HepG2 (cell line): ENCODE measurements around the gene PCYOX1L. TPM values are rescaled to one million over a fixed set of nuclear protein-coding genes. Genes with fewer than 3 reads are reported as not detected.

Experiments used
- ATF7 ChIP-seq, 2 experiments: fragments of 450-650 bp in 1 of 2; sonication (generic) in 1 of 2; formaldehyde crosslinking in 1 of 2; IDR thresholded peaks; 2 replicates each; pipeline versions ENCODE4 v1.4.0 to v1.6.1; 2016 to 2020; ENCODE audit warnings: antibody characterized with exemption in 1 of 2, mild to moderate bottlenecking in 1 of 2, missing genetic modification reagents in 1 of 2
- MZF1 ChIP-seq: sonication (generic); formaldehyde crosslinking; IDR thresholded peaks from 2 replicates; pipeline ENCODE4 v1.8.1; 2023; ENCODE audit warnings: mild to moderate bottlenecking, missing genetic modification reagents, borderline replicate concordance
- PAX8 ChIP-seq: sonication (generic); formaldehyde crosslinking; IDR thresholded peaks from 2 replicates; pipeline ENCODE4 v1.8.0; 2022; ENCODE audit warnings: mild to moderate bottlenecking, missing genetic modification reagents, borderline replicate concordance
- PITX1 ChIP-seq: sonication (generic); formaldehyde crosslinking; IDR thresholded peaks from 2 replicates; pipeline ENCODE4 v1.5.1; 2020; ENCODE audit warnings: mild to moderate bottlenecking, missing genetic modification reagents
- SMAD9 ChIP-seq: sonication (generic); formaldehyde crosslinking; IDR thresholded peaks from 2 replicates; pipeline ENCODE4 v1.5.1; 2020; ENCODE audit warnings: mild to moderate bottlenecking, missing genetic modification reagents
- TBX3 ChIP-seq: fragments of 450-650 bp; IDR thresholded peaks from 2 replicates; pipeline ENCODE4 v1.6.1; 2017; ENCODE audit warnings: antibody characterized with exemption, mild to moderate bottlenecking, inconsistent platforms, borderline replicate concordance
- TFDP2 ChIP-seq: sonication (generic); formaldehyde crosslinking; IDR thresholded peaks from 2 replicates; pipeline ENCODE4 v1.4.0; 2020; ENCODE audit warnings: missing genetic modification reagents
- ZNF331 ChIP-seq: sonication (generic); formaldehyde crosslinking; IDR thresholded peaks from 2 replicates; pipeline ENCODE4 v1.4.0; 2020; ENCODE audit warnings: missing genetic modification reagents
- ZNF431 ChIP-seq: sonication (generic); formaldehyde crosslinking; IDR thresholded peaks from 2 replicates; pipeline ENCODE4 v1.9.0; 2022; ENCODE audit warnings: missing genetic modification reagents, low read depth, mild to moderate bottlenecking, borderline replicate concordance
- ZNF530 ChIP-seq: sonication (generic); formaldehyde crosslinking; IDR thresholded peaks from 2 replicates; pipeline ENCODE4 v1.5.0; 2020; ENCODE audit warnings: low read depth, mild to moderate bottlenecking, missing genetic modification reagents
- ZNF614 ChIP-seq: IDR thresholded peaks from 2 replicates; pipeline ENCODE4 v1.6.1; 2018; ENCODE audit warnings: missing biosample characterization, missing genetic modification reagents, inconsistent platforms, borderline replicate concordance
- ZNF780A ChIP-seq: sonication (generic); formaldehyde crosslinking; IDR thresholded peaks from 2 replicates; pipeline ENCODE4 v1.8.0; 2022; ENCODE audit warnings: mild to moderate bottlenecking, missing genetic modification reagents, moderate library complexity
- polyA plus RNA-seq, 8 experiments: library from polyadenylated mRNA; depleted of rRNA in 3 of 8; stranded (reverse) in 7 of 8; unstranded in 1 of 8; fragments of >200 nt; fragmentation: Illumina TruSeq in 4 of 8; extraction: Trizol in 4 of 8; gene quantifications; 2 replicates each; pipeline versions ENCODE4 v1.2.1 to v1.2.3, GENCODE V29; 2011 to 2016; ENCODE audit warnings: low read depth in 4 of 8, missing spikeins in 1 of 8, mixed read lengths in 1 of 8; ENCODE audit not compliant: insufficient read depth in 1 of 8
- total RNA-seq, 5 experiments: library from RNA; depleted of rRNA; stranded (reverse); fragments of >200 nt; fragmentation: Illumina TruSeq; extraction: Trizol; gene quantifications; 2 replicates each; pipeline ENCODE4 v1.2.3, GENCODE V29; 2016; ENCODE audit warnings: low read depth in 1 of 5
- TF ChIP-seq, protein P1 (sequence below): sonication (generic); formaldehyde crosslinking; IDR thresholded peaks from one replicate; pipeline ENCODE4 v1.5.1; 2020; ENCODE audit warnings: mild to moderate bottlenecking, missing genetic modification reagents; ENCODE audit errors: not compliant biosample characterization
- TF ChIP-seq, protein P2 (sequence below): sonication (generic); formaldehyde crosslinking; IDR thresholded peaks from 2 replicates; pipeline ENCODE4 v1.9.0; 2021; ENCODE audit warnings: mild to moderate bottlenecking, missing genetic modification reagents

Gene PCYOX1L
- total and polyA plus RNA-seq, 2 of the 13 experiments (the other 11 are each of a cell fraction or from before 2014, with no cell fraction given): 1.00 to 3.7 TPM

GRCh38 chr5:149322518-149322917 lies 35.3 kb upstream of the PCYOX1L start (continued):
- TF ChIP-seq, protein P1, sequence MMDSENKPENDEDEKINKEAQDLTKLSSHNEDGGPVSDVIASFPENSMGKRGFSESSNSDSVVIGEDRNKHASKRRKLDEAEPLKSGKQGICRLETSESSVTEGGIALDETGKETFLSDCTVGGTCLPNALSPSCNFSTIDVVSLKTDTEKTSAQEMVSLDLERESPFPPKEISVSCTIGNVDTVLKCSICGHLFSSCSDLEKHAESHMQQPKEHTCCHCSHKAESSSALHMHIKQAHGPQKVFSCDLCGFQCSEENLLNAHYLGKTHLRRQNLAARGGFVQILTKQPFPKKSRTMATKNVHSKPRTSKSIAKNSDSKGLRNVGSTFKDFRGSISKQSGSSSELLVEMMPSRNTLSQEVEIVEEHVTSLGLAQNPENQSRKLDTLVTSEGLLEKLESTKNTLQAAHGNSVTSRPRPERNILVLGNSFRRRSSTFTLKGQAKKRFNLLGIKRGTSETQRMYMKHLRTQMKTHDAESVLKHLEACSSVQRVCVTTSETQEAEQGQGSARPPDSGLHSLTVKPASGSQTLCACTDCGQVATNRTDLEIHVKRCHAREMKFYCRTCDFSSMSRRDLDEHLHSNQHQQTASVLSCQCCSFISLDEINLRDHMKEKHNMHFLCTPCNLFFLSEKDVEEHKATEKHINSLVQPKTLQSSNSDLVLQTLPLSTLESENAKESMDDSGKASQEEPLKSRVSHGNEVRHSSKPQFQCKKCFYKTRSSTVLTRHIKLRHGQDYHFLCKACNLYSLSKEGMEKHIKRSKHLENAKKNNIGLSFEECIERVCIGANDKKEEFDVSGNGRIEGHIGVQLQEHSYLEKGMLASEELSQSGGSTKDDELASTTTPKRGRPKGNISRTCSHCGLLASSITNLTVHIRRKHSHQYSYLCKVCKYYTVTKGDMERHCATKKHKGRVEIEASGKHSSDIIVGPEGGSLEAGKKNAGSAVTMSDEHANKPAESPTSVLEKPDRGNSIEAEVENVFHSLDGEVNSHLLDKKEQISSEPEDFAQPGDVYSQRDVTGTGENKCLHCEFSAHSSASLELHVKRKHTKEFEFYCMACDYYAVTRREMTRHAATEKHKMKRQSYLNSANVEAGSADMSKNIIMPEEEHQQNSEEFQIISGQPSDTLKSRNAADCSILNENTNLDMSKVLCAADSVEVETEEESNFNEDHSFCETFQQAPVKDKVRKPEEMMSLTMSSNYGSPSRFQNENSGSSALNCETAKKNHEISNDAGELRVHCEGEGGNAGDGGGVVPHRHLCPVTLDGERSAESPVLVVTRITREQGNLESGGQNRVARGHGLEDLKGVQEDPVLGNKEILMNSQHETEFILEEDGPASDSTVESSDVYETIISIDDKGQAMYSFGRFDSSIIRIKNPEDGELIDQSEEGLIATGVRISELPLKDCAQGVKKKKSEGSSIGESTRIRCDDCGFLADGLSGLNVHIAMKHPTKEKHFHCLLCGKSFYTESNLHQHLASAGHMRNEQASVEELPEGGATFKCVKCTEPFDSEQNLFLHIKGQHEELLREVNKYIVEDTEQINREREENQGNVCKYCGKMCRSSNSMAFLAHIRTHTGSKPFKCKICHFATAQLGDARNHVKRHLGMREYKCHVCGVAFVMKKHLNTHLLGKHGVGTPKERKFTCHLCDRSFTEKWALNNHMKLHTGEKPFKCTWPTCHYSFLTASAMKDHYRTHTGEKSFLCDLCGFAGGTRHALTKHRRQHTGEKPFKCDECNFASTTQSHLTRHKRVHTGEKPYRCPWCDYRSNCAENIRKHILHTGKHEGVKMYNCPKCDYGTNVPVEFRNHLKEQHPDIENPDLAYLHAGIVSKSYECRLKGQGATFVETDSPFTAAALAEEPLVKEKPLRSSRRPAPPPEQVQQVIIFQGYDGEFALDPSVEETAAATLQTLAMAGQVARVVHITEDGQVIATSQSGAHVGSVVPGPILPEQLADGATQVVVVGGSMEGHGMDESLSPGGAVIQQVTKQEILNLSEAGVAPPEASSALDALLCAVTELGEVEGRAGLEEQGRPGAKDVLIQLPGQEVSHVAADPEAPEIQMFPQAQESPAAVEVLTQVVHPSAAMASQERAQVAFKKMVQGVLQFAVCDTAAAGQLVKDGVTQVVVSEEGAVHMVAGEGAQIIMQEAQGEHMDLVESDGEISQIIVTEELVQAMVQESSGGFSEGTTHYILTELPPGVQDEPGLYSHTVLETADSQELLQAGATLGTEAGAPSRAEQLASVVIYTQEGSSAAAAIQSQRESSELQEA: no peak
- no peak for TF ChIP-seq TBX3
- no peak for TF ChIP-seq TFDP2
- TF ChIP-seq ATF7 (IDR thresholded peaks at IDR 0.05): no peak
- no peak for TF ChIP-seq ATF7 (CRISPR knock-in tag; IDR thresholded peaks at IDR 0.05)
- TF ChIP-seq PITX1 (CRISPR knock-in tag): no peak
- 0 out of 2 replicates have a peak, but pooled peaks have one; percentile 45 for TF ChIP-seq ZNF331
- no peak for TF ChIP-seq ZNF780A (CRISPR knock-in tag)
- no peak for TF ChIP-seq SMAD9
- TF ChIP-seq ZNF530: no peak
- 0 out of 2 replicates have a peak, but pooled peaks have one; percentile 44 for TF ChIP-seq ZNF431 (CRISPR knock-in tag)
- TF ChIP-seq, protein P2, sequence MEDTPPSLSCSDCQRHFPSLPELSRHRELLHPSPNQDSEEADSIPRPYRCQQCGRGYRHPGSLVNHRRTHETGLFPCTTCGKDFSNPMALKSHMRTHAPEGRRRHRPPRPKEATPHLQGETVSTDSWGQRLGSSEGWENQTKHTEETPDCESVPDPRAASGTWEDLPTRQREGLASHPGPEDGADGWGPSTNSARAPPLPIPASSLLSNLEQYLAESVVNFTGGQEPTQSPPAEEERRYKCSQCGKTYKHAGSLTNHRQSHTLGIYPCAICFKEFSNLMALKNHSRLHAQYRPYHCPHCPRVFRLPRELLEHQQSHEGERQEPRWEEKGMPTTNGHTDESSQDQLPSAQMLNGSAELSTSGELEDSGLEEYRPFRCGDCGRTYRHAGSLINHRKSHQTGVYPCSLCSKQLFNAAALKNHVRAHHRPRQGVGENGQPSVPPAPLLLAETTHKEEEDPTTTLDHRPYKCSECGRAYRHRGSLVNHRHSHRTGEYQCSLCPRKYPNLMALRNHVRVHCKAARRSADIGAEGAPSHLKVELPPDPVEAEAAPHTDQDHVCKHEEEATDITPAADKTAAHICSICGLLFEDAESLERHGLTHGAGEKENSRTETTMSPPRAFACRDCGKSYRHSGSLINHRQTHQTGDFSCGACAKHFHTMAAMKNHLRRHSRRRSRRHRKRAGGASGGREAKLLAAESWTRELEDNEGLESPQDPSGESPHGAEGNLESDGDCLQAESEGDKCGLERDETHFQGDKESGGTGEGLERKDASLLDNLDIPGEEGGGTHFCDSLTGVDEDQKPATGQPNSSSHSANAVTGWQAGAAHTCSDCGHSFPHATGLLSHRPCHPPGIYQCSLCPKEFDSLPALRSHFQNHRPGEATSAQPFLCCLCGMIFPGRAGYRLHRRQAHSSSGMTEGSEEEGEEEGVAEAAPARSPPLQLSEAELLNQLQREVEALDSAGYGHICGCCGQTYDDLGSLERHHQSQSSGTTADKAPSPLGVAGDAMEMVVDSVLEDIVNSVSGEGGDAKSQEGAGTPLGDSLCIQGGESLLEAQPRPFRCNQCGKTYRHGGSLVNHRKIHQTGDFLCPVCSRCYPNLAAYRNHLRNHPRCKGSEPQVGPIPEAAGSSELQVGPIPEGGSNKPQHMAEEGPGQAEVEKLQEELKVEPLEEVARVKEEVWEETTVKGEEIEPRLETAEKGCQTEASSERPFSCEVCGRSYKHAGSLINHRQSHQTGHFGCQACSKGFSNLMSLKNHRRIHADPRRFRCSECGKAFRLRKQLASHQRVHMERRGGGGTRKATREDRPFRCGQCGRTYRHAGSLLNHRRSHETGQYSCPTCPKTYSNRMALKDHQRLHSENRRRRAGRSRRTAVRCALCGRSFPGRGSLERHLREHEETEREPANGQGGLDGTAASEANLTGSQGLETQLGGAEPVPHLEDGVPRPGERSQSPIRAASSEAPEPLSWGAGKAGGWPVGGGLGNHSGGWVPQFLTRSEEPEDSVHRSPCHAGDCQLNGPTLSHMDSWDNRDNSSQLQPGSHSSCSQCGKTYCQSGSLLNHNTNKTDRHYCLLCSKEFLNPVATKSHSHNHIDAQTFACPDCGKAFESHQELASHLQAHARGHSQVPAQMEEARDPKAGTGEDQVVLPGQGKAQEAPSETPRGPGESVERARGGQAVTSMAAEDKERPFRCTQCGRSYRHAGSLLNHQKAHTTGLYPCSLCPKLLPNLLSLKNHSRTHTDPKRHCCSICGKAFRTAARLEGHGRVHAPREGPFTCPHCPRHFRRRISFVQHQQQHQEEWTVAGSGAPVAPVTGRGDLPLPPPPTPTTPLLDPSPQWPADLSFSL: no peak
- no peak for TF ChIP-seq MZF1 (CRISPR knock-in tag)
- TF ChIP-seq PAX8 (CRISPR knock-in tag): no peak
- TF ChIP-seq ZNF614 (CRISPR knock-in tag): no peak; the same call in 1 of the 2 replicates
